Muscle layer of colon (tissue), 2 donors: ENCODE data around the gene ERCC5.

Source experiments
- H3K27ac ChIP-seq: one replicate; pipeline ENCODE4 v1.7.0; 2013; ENCODE audit warnings: low read depth, mild to moderate bottlenecking, low read length, moderate library complexity
- H3K27me3 ChIP-seq, 2 donors: one replicate each; pipeline ENCODE4 v1.7.0; 2013; ENCODE audit warnings: low read length in 2 of 2, mild to moderate bottlenecking in 2 of 2; ENCODE audit not compliant: insufficient read depth in 2 of 2, control insufficient read depth in 1 of 2
- H3K36me3 ChIP-seq: one replicate; pipeline ENCODE4 v1.7.0; 2013; ENCODE audit warnings: mild to moderate bottlenecking, low read length; ENCODE audit not compliant: insufficient read depth
- H3K4me1 ChIP-seq: one replicate; pipeline ENCODE4 v1.7.0; 2013; ENCODE audit warnings: mild to moderate bottlenecking, low read length; ENCODE audit not compliant: insufficient read depth
- H3K4me3 ChIP-seq, 2 donors: one replicate each; pipeline ENCODE4 v1.7.0; 2013; ENCODE audit warnings: low read length in 2 of 2, low read depth in 1 of 2, mild to moderate bottlenecking in 1 of 2, moderate library complexity in 1 of 2
- H3K9ac ChIP-seq: one replicate; pipeline ENCODE4 v1.7.0; 2013; ENCODE audit warnings: low read length
- H3K9me3 ChIP-seq: one replicate; pipeline ENCODE4 v1.7.0; 2013; ENCODE audit warnings: mild to moderate bottlenecking, low read length
- donor health status: abdominal sarcoma.
- donor health status: Adenocarcinoma of cecum.

Gene ERCC5

DNA sequence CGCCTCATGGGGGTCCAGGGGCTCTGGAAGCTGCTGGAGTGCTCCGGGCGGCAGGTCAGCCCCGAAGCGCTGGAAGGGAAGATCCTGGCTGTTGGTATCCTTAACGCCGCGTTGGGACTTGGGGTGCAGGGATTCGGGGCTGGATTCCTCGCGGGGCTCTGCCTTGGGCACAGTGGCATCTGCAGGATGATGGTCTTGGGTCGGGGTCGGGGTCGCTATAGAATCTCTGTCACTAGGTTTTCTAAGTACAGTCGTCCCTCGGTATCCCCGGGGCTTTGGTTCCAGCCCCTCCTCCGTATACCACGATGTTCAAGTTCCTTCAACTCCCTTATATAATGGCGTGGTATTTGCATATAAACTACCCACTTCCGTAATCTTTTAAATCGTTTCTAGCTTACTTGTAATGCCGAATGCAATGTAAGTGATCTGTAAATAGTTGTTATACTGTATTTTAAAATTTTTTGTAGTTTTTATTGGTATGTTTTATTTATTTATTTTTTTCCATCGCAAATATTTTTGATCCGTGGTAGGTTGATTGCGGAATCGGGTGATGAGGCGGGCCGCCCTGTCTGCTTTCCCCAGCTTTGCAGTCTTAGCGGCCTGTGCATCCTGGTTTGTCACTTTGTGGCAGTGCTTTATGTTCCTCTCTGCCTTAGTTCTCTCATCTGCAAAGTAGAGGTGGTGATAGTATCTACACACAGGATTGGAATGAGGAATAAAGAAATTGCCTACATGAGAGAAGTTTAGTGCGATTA lies 606 bp downstream of the ERCC5 start:
- H3K4me1 ChIP-seq, result peaks cover 15% of the 10 kb centered on the region
- H3K9me3 ChIP-seq, result no peaks in the 10 kb centered on the region
- H3K4me3 ChIP-seq, result peak overlapping the region; percentile 88 to 93
- no peaks in the 10 kb centered on the region for H3K36me3 ChIP-seq
- H3K27ac ChIP-seq, result peak overlapping the region; percentile 97
- H3K27me3 ChIP-seq, result no peaks in the 10 kb centered on the region
- H3K9ac ChIP-seq, result peak overlapping the region; percentile 63

DNA sequence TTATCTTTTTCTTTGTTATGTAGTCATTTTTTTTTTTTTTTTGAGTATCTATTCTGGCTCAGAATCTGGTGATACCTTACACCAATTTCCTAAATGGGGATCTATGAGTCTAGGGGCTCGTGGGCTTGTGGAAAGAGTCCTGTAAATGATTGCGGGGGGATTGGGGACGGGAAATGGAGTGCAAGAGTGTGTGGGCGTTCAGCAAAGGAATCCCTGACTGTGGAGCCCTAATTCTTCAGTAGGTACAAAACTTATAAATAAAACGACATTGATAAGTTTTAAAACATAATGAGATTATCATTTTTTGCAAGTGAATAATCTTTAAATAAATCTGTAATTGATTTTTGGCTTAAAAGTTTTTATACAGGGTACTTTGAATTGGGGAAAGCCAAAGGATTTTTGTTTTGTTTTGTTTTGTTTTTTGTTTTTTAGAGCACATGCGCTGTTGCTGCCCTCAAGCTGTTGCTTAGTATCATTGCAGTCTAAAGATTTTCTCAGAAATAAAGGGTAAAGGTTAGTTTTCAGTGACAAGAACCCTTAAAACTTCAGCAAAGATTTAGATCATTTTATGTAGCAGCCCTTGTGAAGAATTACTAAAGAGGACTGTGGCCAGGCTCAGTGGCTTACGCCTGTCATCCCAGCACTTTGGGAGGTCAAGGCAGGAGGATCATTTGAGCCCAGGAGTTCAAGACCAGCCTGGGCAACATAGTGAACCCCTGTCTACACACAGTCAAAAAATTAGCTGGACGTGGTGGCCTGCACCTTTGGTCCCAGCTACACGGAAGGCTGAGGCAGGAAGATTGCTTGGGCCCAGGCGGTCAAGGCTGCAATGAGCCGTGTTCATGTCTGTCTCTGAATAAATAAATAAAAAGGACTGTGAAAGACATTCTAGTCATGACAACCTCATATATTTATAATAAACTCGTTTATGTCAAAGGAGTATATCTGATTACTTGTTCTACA lies 1.7 kb downstream of the ERCC5 start:
- no peaks in the 10 kb centered on the region for H3K9me3 ChIP-seq
- peak overlapping the region; percentile 97 for H3K27ac ChIP-seq
- no peaks in the 10 kb centered on the region for H3K27me3 ChIP-seq
- H3K9ac ChIP-seq, result peak overlapping the region; percentile 15
- H3K4me1 ChIP-seq, result peaks cover 15% of the 10 kb centered on the region
- H3K36me3 ChIP-seq, result no peaks in the 10 kb centered on the region
- H3K4me3 ChIP-seq, result peak overlapping the region in 1 of 2 donors; percentile 93

DNA sequence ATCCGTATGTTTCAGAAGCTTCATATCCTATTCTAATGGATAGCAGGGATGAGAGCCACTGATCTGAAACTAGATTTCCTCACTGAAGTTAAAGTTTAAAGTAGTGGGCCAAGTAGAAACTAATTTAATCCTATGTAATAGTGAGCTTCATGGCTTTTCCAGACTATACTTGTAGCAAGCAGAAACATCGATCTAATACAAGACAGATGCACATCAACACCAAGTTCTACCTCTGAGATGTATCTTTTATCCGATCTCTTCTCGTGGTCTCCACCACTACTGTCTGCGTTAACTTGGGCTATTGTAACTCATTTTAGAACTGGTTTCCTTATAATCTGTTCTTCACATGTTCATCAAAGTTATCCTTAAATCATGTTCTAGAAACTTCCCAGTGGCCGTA lies 3.1 kb downstream of the ERCC5 start:
- Histone ChIP-seq H3K27ac (no peak overlapping the region), H3K4me1 (peaks cover 15% of the 10 kb centered on the region), H3K9me3 (no peaks in the 10 kb centered on the region), H3K4me3 (no peak overlapping the region), H3K27me3 (no peaks in the 10 kb centered on the region), H3K36me3 (peaks cover 6% of the 10 kb centered on the region), H3K9ac (no peak overlapping the region)

DNA sequence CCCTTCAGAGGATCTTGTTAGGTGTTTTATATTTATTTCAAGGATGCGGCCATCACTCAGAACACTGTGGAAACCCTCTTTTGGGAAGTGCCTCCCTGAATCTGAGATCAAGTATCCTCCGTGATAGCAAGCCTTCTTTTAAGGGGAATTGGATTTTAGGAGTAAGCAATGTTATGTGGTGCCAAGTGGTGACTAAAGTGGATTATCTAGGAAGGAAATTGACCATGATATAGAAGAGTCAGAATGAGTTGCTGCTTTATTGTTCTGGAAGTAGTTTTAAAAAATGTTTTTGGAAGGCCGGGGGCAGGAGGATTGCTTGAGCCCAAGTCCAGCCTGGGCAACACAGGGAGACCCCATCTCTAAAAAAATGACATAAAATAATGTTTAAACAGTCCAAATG lies 6.7 kb downstream of the ERCC5 start:
- no peaks in the 10 kb centered on the region for H3K27me3 ChIP-seq
- peaks cover 28% of the 10 kb centered on the region for H3K36me3 ChIP-seq
- no peaks in the 10 kb centered on the region for H3K9me3 ChIP-seq
- no peak overlapping the region for H3K27ac ChIP-seq
- no peak overlapping the region for H3K4me3 ChIP-seq
- H3K9ac ChIP-seq, result no peak overlapping the region
- H3K4me1 ChIP-seq, result peaks cover 4% of the 10 kb centered on the region

DNA sequence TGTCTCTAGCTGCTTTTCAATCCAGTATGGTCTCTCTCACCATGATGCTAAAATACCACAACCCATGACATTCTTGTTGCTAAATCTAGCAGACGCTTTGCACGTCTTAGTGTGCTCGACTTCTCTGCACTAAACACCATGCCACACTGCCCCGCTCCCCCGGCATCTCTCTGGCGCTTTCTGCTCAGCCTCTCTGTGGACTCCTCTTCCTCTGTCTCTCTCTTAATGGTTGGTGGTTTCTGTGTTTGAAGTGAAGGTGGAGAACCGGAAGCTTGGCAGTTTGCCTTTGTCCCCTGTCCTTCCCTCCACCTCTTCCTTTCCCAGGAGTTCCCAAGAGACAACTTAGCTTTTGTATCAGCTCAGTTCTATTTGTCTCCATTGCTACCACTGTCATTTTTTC lies 8.8 kb downstream of the ERCC5 start:
- H3K36me3 ChIP-seq, result peaks cover 48% of the 10 kb centered on the region

DNA sequence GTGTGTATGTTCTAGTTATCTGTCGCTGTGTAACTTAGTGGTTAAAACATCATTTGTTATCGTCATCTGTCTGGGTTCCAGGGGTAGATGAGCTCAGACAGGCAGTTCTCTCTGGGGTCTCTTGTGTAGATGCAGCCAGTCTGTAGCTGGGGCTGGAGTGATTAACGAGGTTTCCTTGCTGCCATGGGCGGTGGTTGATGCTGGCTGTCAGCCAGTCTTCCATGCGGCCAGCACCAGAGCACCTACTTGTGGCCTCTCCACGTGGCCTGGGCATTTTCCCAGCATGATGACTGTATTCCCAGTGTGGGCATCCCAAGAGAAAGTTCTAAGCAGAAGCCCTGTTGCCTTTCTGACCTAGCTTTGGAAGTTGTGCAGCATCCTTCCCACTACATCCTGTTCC lies 10.7 kb downstream of the ERCC5 start:
- Histone ChIP-seq H3K27ac (no peak overlapping the region), H3K27me3 (no peaks in the 10 kb centered on the region), H3K36me3 (peaks cover 58% of the 10 kb centered on the region), H3K9ac (no peak overlapping the region), H3K9me3 (no peaks in the 10 kb centered on the region), H3K4me3 (no peak overlapping the region), H3K4me1 (no peaks in the 10 kb centered on the region)

More for the DNA sequence above, 8.8 kb downstream of the ERCC5 start:
- Histone ChIP-seq H3K27ac (no peak overlapping the region), H3K4me1 (no peaks in the 10 kb centered on the region), H3K4me3 (no peak overlapping the region), H3K9me3 (no peaks in the 10 kb centered on the region), H3K9ac (no peak overlapping the region), H3K27me3 (no peaks in the 10 kb centered on the region)

DNA sequence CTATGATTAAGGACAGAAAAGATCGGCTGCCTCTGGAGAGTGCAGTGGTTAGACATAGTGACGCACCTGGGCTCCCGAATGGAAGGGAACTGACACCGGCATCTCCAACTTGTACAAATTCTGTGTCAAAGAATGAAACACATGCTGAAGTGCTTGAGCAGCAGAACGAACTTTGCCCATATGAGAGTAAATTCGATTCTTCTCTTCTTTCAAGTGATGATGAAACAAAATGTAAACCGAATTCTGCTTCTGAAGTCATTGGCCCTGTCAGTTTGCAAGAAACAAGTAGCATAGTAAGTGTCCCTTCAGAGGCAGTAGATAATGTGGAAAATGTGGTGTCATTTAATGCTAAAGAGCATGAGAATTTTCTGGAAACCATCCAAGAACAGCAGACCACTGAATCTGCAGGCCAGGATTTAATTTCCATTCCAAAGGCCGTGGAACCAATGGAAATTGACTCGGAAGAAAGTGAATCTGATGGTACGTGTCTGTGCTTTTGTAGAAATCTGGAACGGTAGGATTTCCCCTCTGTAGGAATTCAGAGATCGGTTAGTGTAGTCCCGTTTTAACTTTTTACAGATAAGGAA lies 16.9 kb downstream of the ERCC5 start:
- Histone ChIP-seq H3K36me3 (peaks cover 87% of the 10 kb centered on the region), H3K4me1 (no peaks in the 10 kb centered on the region), H3K9me3 (no peaks in the 10 kb centered on the region), H3K27me3 (no peaks in the 10 kb centered on the region), H3K4me3 (no peak overlapping the region), H3K27ac (no peak overlapping the region), H3K9ac (no peak overlapping the region)

DNA sequence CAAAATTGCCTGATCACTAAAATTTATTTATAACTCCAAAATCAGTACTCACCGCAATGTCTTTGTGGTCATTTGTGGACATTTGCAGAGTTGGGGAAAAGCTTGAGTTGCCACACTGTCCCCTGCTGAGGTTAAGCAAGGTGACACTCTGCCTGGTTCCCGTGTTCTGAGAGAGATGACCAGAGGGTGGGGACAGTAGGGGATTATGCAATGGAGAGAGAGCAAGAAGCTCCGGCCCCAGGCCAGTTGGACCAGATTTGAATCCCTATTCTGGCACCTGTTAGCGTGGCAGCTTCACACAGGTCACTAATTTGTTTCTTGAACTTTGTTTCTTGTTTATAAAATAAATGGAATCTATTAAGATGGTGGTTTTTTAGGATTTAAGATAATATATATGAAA lies 17.8 kb downstream of the ERCC5 start:
- Histone ChIP-seq H3K36me3 (peaks cover 84% of the 10 kb centered on the region), H3K4me3 (no peak overlapping the region), H3K27ac (no peak overlapping the region), H3K4me1 (no peaks in the 10 kb centered on the region), H3K9ac (no peak overlapping the region), H3K9me3 (no peaks in the 10 kb centered on the region), H3K27me3 (no peaks in the 10 kb centered on the region)

DNA sequence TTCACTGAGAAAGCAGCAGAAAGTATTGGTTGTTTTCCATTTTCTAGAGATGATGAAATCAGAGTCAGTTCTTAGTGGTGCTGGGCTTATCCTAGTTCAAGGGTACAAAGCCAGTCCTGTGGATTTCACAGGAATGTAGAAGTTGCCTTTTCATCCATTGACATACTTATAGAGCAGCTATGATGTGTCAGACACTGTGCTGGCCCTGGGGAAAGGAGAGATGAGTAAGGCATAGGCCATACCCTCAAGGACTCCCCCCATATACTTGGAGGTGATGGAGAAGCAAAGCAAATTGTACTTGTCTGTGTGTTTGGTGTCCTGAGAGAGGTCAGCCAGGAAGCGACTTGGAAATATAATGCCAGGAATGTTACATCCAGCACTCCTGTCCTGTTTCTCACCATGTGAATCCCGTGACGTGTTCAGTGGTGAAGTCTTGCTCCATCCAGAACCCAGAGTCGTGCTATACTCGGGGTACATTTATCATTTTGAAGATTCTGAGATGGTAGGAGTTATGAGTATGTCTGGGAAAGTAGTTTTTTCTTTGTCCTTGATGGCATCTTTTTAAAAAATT lies 22.6 kb downstream of the ERCC5 start:
- H3K9me3 ChIP-seq, result no peaks in the 10 kb centered on the region
- H3K4me1 ChIP-seq, result no peaks in the 10 kb centered on the region
- H3K36me3 ChIP-seq, result peaks cover 61% of the 10 kb centered on the region
- no peak overlapping the region for H3K4me3 ChIP-seq
- H3K9ac ChIP-seq, result no peak overlapping the region
- no peaks in the 10 kb centered on the region for H3K27me3 ChIP-seq
- no peak overlapping the region for H3K27ac ChIP-seq

DNA sequence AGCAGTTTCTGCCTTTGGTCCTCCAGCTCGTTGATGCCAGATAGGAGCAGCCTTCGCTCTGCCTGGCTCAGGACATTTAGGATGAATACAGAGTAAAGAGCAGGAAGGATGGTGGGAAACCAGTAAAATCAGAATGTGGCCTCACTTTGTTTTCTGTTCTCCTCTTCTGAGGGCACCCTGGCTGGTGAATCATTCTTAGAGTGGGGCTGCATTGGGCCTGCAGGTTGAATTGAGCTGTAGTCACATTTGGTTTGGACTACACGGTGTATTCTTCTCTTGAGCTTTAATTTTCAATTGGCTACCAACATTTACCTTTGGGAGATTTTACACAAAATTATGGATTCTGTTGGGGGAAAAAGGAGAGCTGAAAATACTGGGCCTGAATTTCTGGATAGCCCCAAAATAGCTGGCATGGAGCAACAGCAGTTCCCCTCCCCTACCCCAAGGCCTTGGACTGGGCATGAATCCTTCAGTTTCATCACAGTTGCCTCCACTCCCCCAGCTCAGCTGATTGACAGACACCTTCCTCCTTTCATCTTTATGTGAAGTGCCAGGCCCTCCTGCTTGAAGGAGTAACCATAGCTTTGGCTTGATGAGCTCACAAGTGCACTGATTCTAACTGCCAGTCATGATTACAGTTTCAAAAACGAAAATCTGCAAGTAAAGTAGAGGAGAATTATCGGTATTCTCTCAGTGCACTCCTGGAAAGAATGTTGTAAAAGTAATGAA lies 24.3 kb downstream of the ERCC5 start:
- Histone ChIP-seq H3K36me3 (peaks cover 52% of the 10 kb centered on the region), H3K4me1 (no peaks in the 10 kb centered on the region), H3K9me3 (no peaks in the 10 kb centered on the region), H3K9ac (no peak overlapping the region), H3K27ac (no peak overlapping the region), H3K4me3 (no peak overlapping the region), H3K27me3 (no peaks in the 10 kb centered on the region)
